ENCODE data around the gene COX7C. TPM values are rescaled to one million over a fixed set of nuclear protein-coding genes. Genes with fewer than 3 reads are reported as not detected.

Gene COX7C
- total and polyA plus RNA-seq, 9 of the 15 experiments (the other 6 are each of a cell fraction or from before 2014, with no cell fraction given), result 576 to 1,783 (median 996) TPM

DNA sequence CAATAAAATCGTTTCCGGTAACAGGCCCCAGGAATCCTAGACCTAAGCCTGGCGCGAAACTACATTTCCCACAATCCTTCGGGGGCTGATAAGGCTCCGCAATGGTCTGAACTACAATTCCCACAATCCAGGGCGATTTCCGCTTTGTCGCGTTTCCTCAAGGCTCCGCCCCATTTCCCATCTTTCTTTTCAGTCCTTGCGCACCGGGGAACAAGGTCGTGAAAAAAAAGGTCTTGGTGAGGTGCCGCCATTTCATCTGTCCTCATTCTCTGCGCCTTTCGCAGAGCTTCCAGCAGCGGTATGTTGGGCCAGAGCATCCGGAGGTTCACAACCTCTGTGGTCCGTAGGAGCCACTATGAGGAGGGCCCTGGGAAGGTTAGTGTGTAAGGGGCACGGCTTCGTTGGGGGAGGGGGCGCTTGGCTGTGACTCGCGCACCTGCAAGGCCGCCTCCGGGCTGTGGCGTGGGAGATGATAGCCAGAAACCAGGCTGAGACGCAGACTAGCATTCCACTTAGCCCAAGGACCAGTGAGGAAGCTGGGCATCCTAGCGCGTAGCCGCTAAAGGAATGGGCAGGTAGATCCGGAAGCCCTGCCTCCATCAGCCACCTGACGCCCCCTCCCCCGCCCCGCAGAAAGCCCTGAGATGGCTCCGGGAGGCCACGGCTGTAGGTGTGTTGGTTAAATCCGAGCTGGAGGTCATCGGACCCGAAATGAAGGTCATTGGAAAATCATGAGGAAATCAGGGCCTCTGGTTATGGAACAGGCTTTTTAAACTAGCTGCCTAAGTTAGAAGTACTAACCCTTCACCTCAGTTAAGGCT, at the start of gene COX7C (continued):
- TF ChIP-seq, protein P1, sequence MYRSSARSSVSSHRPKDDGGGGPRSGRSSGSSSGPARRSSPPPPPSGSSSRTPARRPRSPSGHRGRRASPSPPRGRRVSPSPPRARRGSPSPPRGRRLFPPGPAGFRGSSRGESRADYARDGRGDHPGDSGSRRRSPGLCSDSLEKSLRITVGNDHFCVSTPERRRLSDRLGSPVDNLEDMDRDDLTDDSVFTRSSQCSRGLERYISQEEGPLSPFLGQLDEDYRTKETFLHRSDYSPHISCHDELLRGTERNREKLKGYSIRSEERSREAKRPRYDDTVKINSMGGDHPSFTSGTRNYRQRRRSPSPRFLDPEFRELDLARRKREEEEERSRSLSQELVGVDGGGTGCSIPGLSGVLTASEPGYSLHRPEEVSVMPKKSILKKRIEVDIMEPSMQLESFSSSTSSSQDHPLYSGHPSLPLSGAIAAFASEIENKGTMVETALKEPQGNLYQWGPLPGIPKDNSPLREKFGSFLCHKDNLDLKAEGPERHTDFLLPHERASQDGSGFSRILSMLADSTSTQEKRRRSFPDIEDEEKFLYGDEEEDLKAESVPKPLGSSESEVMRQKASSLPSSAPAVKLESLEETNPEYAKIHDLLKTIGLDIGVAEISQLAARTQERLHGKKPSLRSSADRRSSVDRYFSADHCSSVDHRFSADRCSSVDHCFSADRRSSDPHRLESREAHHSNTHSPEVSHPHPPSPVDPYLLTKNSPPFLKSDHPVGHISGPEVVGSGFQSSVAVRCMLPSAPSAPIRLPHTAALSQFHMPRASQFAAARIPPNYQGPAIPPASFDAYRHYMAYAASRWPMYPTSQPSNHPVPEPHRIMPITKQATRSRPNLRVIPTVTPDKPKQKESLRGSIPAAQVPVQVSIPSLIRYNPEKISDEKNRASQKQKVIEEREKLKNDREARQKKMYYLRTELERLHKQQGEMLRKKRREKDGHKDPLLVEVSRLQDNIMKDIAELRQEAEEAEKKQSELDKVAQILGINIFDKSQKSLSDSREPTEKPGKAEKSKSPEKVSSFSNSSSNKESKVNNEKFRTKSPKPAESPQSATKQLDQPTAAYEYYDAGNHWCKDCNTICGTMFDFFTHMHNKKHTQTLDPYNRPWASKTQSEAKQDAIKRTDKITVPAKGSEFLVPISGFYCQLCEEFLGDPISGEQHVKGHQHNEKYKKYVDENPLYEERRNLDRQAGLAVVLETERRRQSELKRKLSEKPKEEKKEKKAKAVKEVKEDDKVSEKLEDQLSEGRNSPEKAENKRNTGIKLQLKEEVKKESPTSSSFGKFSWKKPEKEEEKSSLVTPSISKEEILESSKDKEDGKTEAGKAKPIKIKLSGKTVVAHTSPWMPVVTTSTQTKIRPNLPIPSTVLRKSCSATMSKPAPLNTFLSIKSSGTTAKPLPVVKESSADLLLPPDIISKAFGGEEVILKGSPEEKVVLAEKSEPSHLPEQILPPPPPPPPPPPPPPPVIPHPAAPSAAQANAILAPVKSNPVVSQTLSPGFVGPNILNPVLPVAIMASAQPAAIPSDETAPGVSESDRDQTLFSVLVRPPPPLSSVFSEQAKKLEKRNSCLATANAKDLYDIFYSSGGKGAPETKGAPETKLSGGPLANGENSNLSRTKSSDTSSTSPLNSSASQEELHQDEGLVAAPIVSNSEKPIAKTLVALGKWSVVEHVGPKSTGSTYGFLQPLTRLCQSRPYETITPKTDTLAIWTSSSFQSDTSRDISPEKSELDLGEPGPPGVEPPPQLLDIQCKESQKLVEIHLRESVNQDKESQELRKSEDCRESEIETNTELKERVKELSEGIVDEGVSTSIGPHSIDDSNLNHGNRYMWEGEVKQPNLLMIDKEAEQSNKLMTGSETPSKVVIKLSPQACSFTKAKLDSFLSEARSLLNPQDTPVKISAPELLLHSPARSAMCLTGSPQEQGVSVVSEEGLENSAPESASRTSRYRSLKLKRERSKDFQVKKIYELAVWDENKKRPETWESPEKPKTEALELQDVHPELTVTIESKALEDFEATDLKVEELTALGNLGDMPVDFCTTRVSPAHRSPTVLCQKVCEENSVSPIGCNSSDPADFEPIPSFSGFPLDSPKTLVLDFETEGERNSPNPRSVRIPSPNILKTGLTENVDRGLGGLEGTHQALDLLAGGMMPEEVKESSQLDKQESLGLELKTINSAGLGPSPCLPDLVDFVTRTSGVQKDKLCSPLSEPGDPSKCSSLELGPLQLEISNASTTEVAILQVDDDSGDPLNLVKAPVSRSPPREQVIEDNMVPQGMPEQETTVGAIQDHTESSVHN (IDR thresholded peaks at IDR 0.05; ENCODE audit: borderline replicate concordance in 1 of 2, low read depth in 1 of 2), result no peak
- TF ChIP-seq SAFB2 (IDR thresholded peaks at IDR 0.05; ENCODE audit: borderline replicate concordance, low read depth, low read length, severe bottlenecking) (no peak), POLR2A (conservative IDR thresholded peaks at IDR 0.05) (peak; percentile 96), HNRNPLL (IDR thresholded peaks at IDR 0.05; ENCODE audit: low read depth, low read length, poor library complexity, severe bottlenecking) (peak; percentile 37), DDX20 (tag; IDR thresholded peaks at IDR 0.05; ENCODE audit: low read depth) (no peak), RBM14 (IDR thresholded peaks at IDR 0.05; ENCODE audit: borderline replicate concordance, insufficient read depth, low read depth, low read length) (no peak), ELF4 (CRISPR knock-in tag; IDR thresholded peaks at IDR 0.05) (no peak)
- TF ChIP-seq, protein P2, sequence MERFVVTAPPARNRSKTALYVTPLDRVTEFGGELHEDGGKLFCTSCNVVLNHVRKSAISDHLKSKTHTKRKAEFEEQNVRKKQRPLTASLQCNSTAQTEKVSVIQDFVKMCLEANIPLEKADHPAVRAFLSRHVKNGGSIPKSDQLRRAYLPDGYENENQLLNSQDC (CRISPR knock-in tag; IDR thresholded peaks at IDR 0.05), result peak; percentile 49; the same call in 1 of the 2 replicates
- TF ChIP-seq, protein P3, sequence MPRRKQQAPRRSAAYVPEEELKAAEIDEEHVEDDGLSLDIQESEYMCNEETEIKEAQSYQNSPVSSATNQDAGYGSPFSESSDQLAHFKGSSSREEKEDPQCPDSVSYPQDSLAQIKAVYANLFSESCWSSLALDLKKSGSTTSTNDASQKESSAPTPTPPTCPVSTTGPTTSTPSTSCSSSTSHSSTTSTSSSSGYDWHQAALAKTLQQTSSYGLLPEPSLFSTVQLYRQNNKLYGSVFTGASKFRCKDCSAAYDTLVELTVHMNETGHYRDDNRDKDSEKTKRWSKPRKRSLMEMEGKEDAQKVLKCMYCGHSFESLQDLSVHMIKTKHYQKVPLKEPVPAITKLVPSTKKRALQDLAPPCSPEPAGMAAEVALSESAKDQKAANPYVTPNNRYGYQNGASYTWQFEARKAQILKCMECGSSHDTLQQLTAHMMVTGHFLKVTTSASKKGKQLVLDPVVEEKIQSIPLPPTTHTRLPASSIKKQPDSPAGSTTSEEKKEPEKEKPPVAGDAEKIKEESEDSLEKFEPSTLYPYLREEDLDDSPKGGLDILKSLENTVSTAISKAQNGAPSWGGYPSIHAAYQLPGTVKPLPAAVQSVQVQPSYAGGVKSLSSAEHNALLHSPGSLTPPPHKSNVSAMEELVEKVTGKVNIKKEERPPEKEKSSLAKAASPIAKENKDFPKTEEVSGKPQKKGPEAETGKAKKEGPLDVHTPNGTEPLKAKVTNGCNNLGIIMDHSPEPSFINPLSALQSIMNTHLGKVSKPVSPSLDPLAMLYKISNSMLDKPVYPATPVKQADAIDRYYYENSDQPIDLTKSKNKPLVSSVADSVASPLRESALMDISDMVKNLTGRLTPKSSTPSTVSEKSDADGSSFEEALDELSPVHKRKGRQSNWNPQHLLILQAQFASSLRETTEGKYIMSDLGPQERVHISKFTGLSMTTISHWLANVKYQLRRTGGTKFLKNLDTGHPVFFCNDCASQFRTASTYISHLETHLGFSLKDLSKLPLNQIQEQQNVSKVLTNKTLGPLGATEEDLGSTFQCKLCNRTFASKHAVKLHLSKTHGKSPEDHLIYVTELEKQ (CRISPR knock-in tag; IDR thresholded peaks at IDR 0.05), result no peak
- TF ChIP-seq, protein P4, sequence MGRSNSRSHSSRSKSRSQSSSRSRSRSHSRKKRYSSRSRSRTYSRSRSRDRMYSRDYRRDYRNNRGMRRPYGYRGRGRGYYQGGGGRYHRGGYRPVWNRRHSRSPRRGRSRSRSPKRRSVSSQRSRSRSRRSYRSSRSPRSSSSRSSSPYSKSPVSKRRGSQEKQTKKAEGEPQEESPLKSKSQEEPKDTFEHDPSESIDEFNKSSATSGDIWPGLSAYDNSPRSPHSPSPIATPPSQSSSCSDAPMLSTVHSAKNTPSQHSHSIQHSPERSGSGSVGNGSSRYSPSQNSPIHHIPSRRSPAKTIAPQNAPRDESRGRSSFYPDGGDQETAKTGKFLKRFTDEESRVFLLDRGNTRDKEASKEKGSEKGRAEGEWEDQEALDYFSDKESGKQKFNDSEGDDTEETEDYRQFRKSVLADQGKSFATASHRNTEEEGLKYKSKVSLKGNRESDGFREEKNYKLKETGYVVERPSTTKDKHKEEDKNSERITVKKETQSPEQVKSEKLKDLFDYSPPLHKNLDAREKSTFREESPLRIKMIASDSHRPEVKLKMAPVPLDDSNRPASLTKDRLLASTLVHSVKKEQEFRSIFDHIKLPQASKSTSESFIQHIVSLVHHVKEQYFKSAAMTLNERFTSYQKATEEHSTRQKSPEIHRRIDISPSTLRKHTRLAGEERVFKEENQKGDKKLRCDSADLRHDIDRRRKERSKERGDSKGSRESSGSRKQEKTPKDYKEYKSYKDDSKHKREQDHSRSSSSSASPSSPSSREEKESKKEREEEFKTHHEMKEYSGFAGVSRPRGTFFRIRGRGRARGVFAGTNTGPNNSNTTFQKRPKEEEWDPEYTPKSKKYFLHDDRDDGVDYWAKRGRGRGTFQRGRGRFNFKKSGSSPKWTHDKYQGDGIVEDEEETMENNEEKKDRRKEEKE (IDR thresholded peaks at IDR 0.05; ENCODE audit: borderline replicate concordance in 1 of 2, control insufficient read depth in 1 of 2, low read depth in 2 of 2, low read length in 1 of 2), result no peak
